Neural crest cell (in vitro differentiated cells): ENCODE results near the gene GRID2IP. TPM values are rescaled to one million over a fixed set of nuclear protein-coding genes. Genes with fewer than 3 reads are reported as not detected.

ENCODE experiments used
- DNase-seq: peaks from one replicate; pipeline ENCODE4 v3.0.0; 2021; ENCODE audit warnings: low read depth, mixed read lengths, low spot score
- H3K27ac Mint-ChIP-seq: one replicate; pipeline ENCODE4 v1.8.0; 2021; ENCODE audit warnings: mild to moderate bottlenecking, mixed read lengths; ENCODE audit not compliant: unreplicated experiment
- H3K27me3 Mint-ChIP-seq: 2 replicates; pipeline ENCODE4 v1.8.0; 2021; ENCODE audit warnings: low read depth, mild to moderate bottlenecking, mixed read lengths
- H3K36me3 Mint-ChIP-seq: 2 replicates; pipeline ENCODE4 v1.8.0; 2021; ENCODE audit warnings: low read depth, mild to moderate bottlenecking, mixed read lengths
- H3K4me1 Mint-ChIP-seq: 2 replicates; pipeline ENCODE4 v1.8.0; 2021; ENCODE audit warnings: mixed read lengths
- H3K4me3 Mint-ChIP-seq: one replicate; pipeline ENCODE4 v1.8.0; 2021; ENCODE audit warnings: mild to moderate bottlenecking, mixed read lengths
- H3K9me3 Mint-ChIP-seq: 2 replicates; pipeline ENCODE4 v1.8.0; 2021; ENCODE audit warnings: mixed read lengths
- CTCF ChIP-seq: fragments of 200-600 bp; sonication (generic); conservative IDR thresholded peaks from 2 replicates; pipeline ENCODE4 v1.5.0; 2021; ENCODE audit warnings: antibody characterized with exemption, mild to moderate bottlenecking
- total RNA-seq: library from RNA; stranded (reverse); gene quantifications from 2 replicates; pipeline ENCODE4 v1.2.1, GENCODE V29; 2021

Gene GRID2IP
- total RNA-seq, 1 donor from 2014 or later = 0.54 TPM

- no peaks in the 10 kb centered on the region for H3K9me3 Mint-ChIP-seq
- no peak overlapping the region for H3K4me3 Mint-ChIP-seq
- H3K4me1 Mint-ChIP-seq = no peaks in the 10 kb centered on the region
- no peak overlapping the region for H3K27ac Mint-ChIP-seq
- DNase-seq = no peak
- peaks cover 40% of the 10 kb centered on the region for H3K27me3 Mint-ChIP-seq
- no peak for TF ChIP-seq CTCF
- no peaks in the 10 kb centered on the region for H3K36me3 Mint-ChIP-seq
These were observed 42.7 kb downstream of the GRID2IP start for GRCh38 chr7:6508539-6508938.

- H3K27ac Mint-ChIP-seq = no peak overlapping the region
- no peaks in the 10 kb centered on the region for H3K9me3 Mint-ChIP-seq
These were observed 43.4 kb downstream of the GRID2IP start for GRCh38 chr7:6507906-6508305.

GRCh38 chr7:6505685-6506559, 45.3 kb downstream of the GRID2IP start:
- no peak for TF ChIP-seq CTCF
- Mint-ChIP-seq H3K4me1 (no peaks in the 10 kb centered on the region), H3K27me3 (peaks cover 49% of the 10 kb centered on the region), H3K36me3 (no peaks in the 10 kb centered on the region), H3K4me3 (no peak overlapping the region), H3K9me3 (no peaks in the 10 kb centered on the region), H3K27ac (no peak overlapping the region)
- DNase-seq = no peak

More at GRCh38 chr7:6507906-6508305, 43.4 kb downstream of the GRID2IP start:
- no peak overlapping the region for H3K4me3 Mint-ChIP-seq
- peaks cover 41% of the 10 kb centered on the region for H3K27me3 Mint-ChIP-seq
- H3K4me1 Mint-ChIP-seq = no peaks in the 10 kb centered on the region
- H3K36me3 Mint-ChIP-seq = no peaks in the 10 kb centered on the region
- no peak for TF ChIP-seq CTCF
- no peak for DNase-seq

- Mint-ChIP-seq H3K27ac (no peak overlapping the region), H3K4me3 (no peak overlapping the region), H3K9me3 (no peaks in the 10 kb centered on the region)
These were observed 46.3 kb downstream of the GRID2IP start for GRCh38 chr7:6504996-6505395.

GRCh38 chr7:6502886-6503285, 48.4 kb downstream of the GRID2IP start:
- no peaks in the 10 kb centered on the region for H3K9me3 Mint-ChIP-seq

More at GRCh38 chr7:6504996-6505395, 46.3 kb downstream of the GRID2IP start:
- Mint-ChIP-seq H3K36me3 (no peaks in the 10 kb centered on the region), H3K27me3 (peaks cover 49% of the 10 kb centered on the region), H3K4me1 (no peaks in the 10 kb centered on the region)
- no peak for TF ChIP-seq CTCF
- DNase-seq = no peak

More at GRCh38 chr7:6502886-6503285, 48.4 kb downstream of the GRID2IP start:
- no peak overlapping the region for H3K27ac Mint-ChIP-seq
- H3K4me1 Mint-ChIP-seq = no peaks in the 10 kb centered on the region
- TF ChIP-seq CTCF = no peak
- no peak for DNase-seq
- peaks cover 49% of the 10 kb centered on the region for H3K27me3 Mint-ChIP-seq
- H3K36me3 Mint-ChIP-seq = no peaks in the 10 kb centered on the region
- no peak overlapping the region for H3K4me3 Mint-ChIP-seq
